Vagina (tissue), 2 donors: ENCODE data around the gene ZBTB42.

Experiments used
- CTCF ChIP-seq, 3 experiments: fragments of 450-650 bp in 2 of 3; fragments of 200-600 bp in 1 of 3; sonication (generic) in 1 of 3; IDR thresholded peaks; one replicate each; pipeline ENCODE4 v1.5.1; 2017 to 2019; ENCODE audit warnings: antibody characterized with exemption in 3 of 3, mild to moderate bottlenecking in 2 of 3, moderate library complexity in 2 of 3
- POLR2AphosphoS5 ChIP-seq, 2 donors: sonication (generic); formaldehyde crosslinking; IDR thresholded peaks; one replicate each; pipeline ENCODE4 v1.9.0; 2017; ENCODE audit warnings: antibody characterized with exemption in 2 of 2, mild to moderate bottlenecking in 2 of 2, low read depth in 1 of 2; ENCODE audit not compliant: insufficient read depth in 1 of 2

GRCh38 chr14:104820669-104821228 lies 19.8 kb downstream of the ZBTB42 start:
- no peak for TF ChIP-seq CTCF (IDR thresholded peaks at IDR 0.05)
- no peak for TF ChIP-seq POLR2AphosphoS5 (IDR thresholded peaks at IDR 0.05; ENCODE audit: insufficient read depth in 1 of 2, low read depth in 1 of 2)
